ENCODE measurements around the gene ACAT2. TPM values are rescaled to one million over a fixed set of nuclear protein-coding genes. Genes with fewer than 3 reads are reported as not detected.

The ACAT2 gene
- total RNA-seq, 1 experiment from 2014 or later = 156 TPM

- Histone ChIP-seq H4K8ac (replicated peaks; ENCODE audit: insufficient read length, low read depth, low read length) (no peak overlapping the region), H3K27ac (ENCODE audit: insufficient read length, low read depth, low read length) (no peak overlapping the region), H3K23ac (ENCODE audit: insufficient read length, low read depth, low read length) (no peak overlapping the region), H2BK5ac (ENCODE audit: insufficient read length, low read length) (no peak overlapping the region), H4K91ac (ENCODE audit: insufficient read length, low read depth, low read length) (no peak overlapping the region), H3K4ac (ENCODE audit: low read depth, low read length) (no peak overlapping the region), H2BK120ac (ENCODE audit: low read depth, low read length, poor library complexity, severe bottlenecking) (no peak overlapping the region), H3K4me2 (ENCODE audit: insufficient read depth, insufficient read length, low read length) (no peak overlapping the region), H2BK12ac (ENCODE audit: insufficient read length, low read depth, low read length) (no peak overlapping the region), H2BK20ac (ENCODE audit: low read depth, low read length, poor library complexity, severe bottlenecking) (no peak overlapping the region), H3K27me3 (ENCODE audit: insufficient read depth, low read length) (no peaks in the 10 kb centered on the region), H2BK15ac (ENCODE audit: low read depth, low read length) (no peak overlapping the region), H3K9me3 (ENCODE audit: control insufficient read depth, low read depth, low read length) (no peaks in the 10 kb centered on the region), H3K14ac (ENCODE audit: insufficient read depth, low read length) (no peak overlapping the region), H3K9ac (ENCODE audit: extremely low read depth, insufficient read length, low read length) (no peak overlapping the region), H3K79me2 (ENCODE audit: insufficient read depth, low read length) (peaks cover 6% of the 10 kb centered on the region; the same call in 1 of the 2 replicates), H4K20me1 (ENCODE audit: control insufficient read depth, insufficient read depth, insufficient read length) (no peaks in the 10 kb centered on the region), H3K4me1 (ENCODE audit: insufficient read depth, low read length) (no peaks in the 10 kb centered on the region), H3K56ac (ENCODE audit: insufficient read length, low read depth, low read length) (no peak overlapping the region), H2AK5ac (ENCODE audit: insufficient read length, low read length) (no peak overlapping the region), H3K18ac (ENCODE audit: insufficient read length, low read depth, low read length) (no peak overlapping the region), H3K79me1 (ENCODE audit: insufficient read depth, low read depth, low read length, poor library complexity, severe bottlenecking) (no peaks in the 10 kb centered on the region), H4K5ac (ENCODE audit: insufficient read length, low read depth, low read length) (no peak overlapping the region), H2AFZ (ENCODE audit: low read length) (no peak overlapping the region), H3T11ph (ENCODE audit: low read length) (no peak overlapping the region), H3K23me2 (ENCODE audit: insufficient read length, low read depth, low read length, poor library complexity, severe bottlenecking) (no peaks in the 10 kb centered on the region)
- Mint-ChIP-seq H3K36me3 (ENCODE audit: insufficient read depth in 1 of 3, low read depth in 3 of 3) (peaks cover 5 to 13% (median 8%) of the 10 kb centered on the region in 3 experiments; a peak in 6 of 7 replicates), H3K4me1 (peaks cover 12 to 18% of the 10 kb centered on the region in 2 experiments), H3K9me3 (no peaks in the 10 kb centered on the region; a peak in 2 of 5 replicates), H3K4me3 (no peak overlapping the region), H3K27ac (peak overlapping the region in 1 of 3 experiments; percentile 59; a peak in 3 of 7 replicates), H3K27me3 (ENCODE audit: low read depth) (no peaks in the 10 kb centered on the region; the same call in 1 of the 2 replicates)
- DNase-seq = no peak
- no peak for TF ChIP-seq CTCF (conservative IDR thresholded peaks at IDR 0.05)
Measured at GRCh38 chr6:159722655-159723054, 39.2 kb upstream of the ACAT2 start.

Data from H9 (cell line).